HG03139 (cell line): ENCODE data around the gene TMIE.

Experiments used
- ATAC-seq: cut with Tn5 transposase; IDR thresholded peaks from one replicate; pipeline ENCODE4 v1.9.1; 2021; ENCODE audit not compliant: unreplicated experiment

Gene TMIE

GRCh38 chr3:46668591-46668990, 32.6 kb upstream of the TMIE start:
- ATAC-seq, result no peak

DNA sequence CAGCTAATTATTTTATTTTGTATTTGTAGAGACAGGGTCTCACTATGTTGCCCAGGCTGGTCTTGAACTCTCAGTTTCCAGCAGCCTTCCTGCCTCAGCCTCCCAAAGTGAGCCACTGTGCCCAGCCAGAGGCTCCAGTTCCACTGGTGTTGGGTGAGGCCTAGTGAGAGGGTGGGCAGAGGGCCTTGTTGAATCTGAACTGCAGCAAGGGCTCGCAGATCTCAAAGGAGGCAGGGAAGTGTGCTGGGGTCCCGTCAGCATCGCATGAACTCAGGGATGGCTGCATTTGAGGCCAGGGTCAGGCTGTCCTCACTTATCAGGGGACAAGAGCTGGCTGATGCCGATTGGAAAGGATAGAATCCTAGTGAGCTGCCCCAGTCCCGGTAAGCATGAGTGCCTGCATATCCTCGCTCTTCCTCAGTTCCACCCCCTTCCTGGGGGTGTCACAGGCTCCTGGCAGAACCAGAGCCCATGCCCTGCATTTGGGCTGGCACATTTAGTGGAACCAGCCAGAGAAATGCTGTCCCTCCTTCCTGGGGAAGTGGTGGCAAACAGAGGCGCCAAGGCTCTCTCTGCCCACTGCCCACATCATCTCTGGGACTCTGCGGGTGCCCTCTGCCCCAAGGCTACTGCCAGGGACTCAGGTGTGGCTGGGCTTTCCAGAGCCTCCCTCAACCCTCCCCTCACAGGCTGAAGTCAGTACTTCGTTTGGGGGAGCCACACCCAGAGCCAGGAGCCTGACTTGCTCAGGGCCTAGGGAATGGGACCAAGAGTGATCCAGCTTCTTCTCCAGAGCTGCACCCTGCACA, 31.8 kb upstream of the TMIE start:
- no peak for ATAC-seq

- no peak for ATAC-seq
Observed at GRCh38 chr3:46670000-46670890, 30.9 kb upstream of the TMIE start.

DNA sequence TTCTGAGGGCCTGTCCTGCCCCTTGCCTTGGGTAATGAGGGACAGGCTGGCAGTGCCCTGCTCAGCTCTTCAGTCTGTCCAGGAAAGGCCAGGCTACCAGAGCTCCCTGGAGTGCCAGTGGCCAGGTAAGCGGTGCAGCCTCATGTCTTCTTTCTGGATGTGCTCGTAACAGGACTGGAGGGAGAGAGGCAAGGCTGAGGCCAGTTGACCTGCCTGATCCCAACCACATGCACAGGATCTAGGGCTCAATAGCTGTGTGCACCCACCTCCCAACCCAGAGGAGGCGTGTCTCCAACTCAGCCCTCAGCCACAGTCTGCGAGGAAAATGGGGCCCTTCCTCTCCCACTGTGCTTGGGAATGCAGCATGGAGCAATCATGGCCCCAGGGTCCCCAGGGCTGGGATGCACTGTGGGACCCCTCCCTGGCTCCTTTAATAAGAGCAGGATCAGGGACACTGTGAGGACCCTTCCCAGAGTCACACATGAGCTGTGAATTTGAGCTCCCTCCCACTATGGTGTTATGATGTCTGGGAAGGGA, 30.2 kb upstream of the TMIE start:
- ATAC-seq, result no peak

GRCh38 chr3:46671541-46672348, 29.4 kb upstream of the TMIE start:
- no peak for ATAC-seq

DNA sequence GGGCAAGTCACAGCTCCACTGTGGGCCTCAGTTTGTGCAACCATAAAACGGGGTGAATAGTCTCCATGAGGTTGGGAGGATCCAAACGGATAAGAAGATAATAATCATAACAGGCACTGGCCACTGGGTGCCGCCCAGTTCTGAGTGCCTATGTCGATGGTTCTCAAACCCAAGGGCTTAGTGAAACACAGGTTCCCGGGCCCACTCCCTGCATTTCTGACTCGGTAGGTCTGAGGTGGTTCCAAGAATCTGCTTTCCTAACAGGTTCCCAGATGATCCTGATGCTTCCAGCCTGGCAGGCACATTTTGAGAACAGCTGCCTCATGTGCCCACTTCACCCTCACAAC, 28.9 kb upstream of the TMIE start:
- no peak for ATAC-seq

- no peak for ATAC-seq
Observed at GRCh38 chr3:46673151-46674030, 27.8 kb upstream of the TMIE start.

GRCh38 chr3:46674031-46674845, 27.0 kb upstream of the TMIE start:
- ATAC-seq, result no peak

GRCh38 chr3:46675426-46675825, 25.8 kb upstream of the TMIE start:
- ATAC-seq, result no peak

- no peak for ATAC-seq
Observed at GRCh38 chr3:46675843-46676567, 25.2 kb upstream of the TMIE start.

DNA sequence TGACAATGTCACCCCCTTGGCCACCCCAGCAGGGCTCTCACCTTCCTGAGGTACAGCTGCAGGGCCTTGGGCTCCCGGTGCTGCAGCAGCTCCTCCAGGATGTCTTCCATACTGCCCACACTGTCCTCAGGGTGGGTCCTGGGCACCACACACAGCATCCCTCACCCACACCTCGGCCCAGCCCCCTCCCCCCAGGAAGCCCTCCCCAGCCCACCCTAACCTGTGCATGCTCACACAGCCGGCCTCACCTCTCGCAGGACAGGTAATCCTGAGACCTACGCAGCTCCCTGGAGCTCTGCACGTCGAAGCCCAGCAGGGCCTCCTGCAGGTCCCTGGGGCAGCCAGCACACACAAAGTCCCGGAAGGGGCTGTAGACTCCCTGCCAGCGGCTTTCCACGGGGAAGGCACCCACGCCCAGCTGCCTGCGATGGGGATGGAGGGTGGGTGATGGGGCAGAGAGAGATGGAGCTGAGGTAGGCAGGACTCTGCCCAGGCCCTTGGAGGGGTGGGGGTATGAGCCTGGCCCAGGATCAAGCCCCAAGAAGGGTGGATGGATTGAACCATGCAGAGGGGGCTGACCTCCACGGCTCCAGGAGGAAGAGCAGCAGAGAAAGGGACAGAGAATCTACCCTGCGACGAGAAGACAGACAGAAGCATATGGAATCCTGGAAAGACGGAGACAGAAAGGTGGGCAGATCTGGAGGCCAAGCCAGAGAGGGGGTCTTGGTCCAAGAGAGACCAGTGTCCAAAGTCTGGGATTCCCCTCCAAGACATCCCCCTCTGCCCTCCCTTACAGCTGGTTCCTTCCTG, 24.4 kb upstream of the TMIE start:
- ATAC-seq, result no peak

- no peak for ATAC-seq
Observed at GRCh38 chr3:46677411-46677726, 23.8 kb upstream of the TMIE start.

- ATAC-seq, result no peak
Observed at GRCh38 chr3:46678280-46678679, 22.9 kb upstream of the TMIE start.

GRCh38 chr3:46679681-46680080, 21.5 kb upstream of the TMIE start:
- ATAC-seq, result no peak

- no peak for ATAC-seq
Observed at GRCh38 chr3:46680298-46680826, 20.8 kb upstream of the TMIE start.

DNA sequence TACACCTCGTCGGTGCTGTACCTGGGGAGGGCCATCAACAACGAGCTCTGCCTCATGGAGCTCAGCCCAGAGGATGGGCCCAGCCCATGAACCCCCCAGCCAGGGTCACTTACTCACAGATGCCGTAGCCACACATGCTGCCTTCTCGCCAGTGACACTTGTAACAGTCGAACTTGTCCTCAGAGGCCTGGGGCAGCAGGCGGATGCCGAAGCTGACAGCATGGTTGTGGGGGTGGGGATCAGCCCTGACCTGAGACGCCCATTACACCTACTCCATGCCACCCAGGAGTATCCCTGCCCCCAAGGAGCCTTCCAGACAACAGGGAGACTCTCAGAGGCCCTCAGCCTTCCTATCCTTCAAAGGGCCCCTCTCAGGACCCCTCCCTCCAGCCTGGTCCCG, 19.8 kb upstream of the TMIE start:
- no peak for ATAC-seq

DNA sequence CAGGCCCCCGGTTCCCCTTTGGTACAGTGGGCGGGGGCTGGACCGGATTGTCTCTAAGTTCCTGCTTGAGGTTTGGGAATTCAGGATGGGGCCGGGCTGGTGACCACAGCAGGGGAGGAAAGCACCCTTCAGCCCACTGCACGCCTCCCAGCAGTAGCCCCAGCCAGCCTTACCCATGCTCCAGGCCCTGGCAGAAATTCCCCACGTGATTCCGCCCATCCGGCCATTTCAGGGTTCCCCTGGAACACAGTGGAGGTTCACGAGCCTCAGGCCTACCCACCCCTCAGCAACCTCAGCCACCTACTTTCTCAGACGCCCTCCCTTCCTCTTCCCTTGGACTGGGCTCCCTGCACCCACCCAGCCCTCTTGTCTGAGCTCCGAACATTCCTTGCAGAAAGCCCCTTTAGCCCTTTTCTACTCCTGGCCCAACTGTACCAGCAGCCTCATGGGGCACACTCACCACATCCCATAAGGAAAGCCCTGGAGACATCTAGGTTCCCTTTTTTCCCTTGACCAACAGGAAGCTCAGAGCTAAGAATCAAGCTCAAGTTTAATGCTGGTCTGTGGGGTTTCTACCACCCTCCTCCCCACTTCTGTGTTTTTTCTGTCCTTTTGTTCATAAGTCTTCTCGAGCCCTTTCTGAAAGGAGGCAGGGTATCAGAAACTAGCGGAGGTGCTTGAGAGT, 19.2 kb upstream of the TMIE start:
- no peak for ATAC-seq
